Heart left ventricle (tissue), 16 donors: Measurements from ENCODE around the gene LARP4B. TPM values are rescaled to one million over a fixed set of nuclear protein-coding genes. Genes with fewer than 3 reads are reported as not detected.

Experiments used
- ATAC-seq, 4 donors: fragments of 200-7000 bp; cut with Tn5 transposase; one replicate each; pipeline ENCODE4 v1.9.1; 2020 to 2022; ENCODE audit warnings: moderate library complexity in 4 of 4, mild to moderate bottlenecking in 3 of 4, moderate number of reproducible peaks in 1 of 4
- DNase-seq, 5 donors: peaks; one replicate each; pipeline ENCODE4 v3.0.0-alpha.2; 2020
- H3K27ac ChIP-seq, 12 donors: fragments of 200-600 bp; sonication (generic) in 4 of 12; one replicate each; pipeline versions ENCODE4 v1.5.0 to v1.8.0; 2016 to 2022; ENCODE audit warnings: mild to moderate bottlenecking in 2 of 12
- H3K27me3 ChIP-seq, 9 donors: fragments of 200-600 bp; sonication (generic) in 2 of 9; one replicate each; pipeline versions ENCODE4 v1.5.1 to v1.8.0; 2016 to 2022; ENCODE audit warnings: mild to moderate bottlenecking in 3 of 9
- H3K36me3 ChIP-seq, 9 donors: fragments of 200-600 bp; sonication (generic) in 2 of 9; one replicate each; pipeline versions ENCODE4 v1.5.0 to v1.8.0; 2018 to 2022; ENCODE audit warnings: mild to moderate bottlenecking in 2 of 9
- H3K4me1 ChIP-seq, 12 donors: fragments of 200-600 bp; sonication (generic) in 4 of 12; one replicate each; pipeline versions ENCODE4 v1.5.0 to v1.8.0; 2016 to 2022; ENCODE audit warnings: mild to moderate bottlenecking in 3 of 12
- H3K4me3 ChIP-seq, 12 donors: fragments of 200-600 bp; sonication (generic) in 4 of 12; one replicate each; pipeline versions ENCODE4 v1.5.0 to v1.8.0; 2017 to 2022; ENCODE audit warnings: mild to moderate bottlenecking in 9 of 12, moderate library complexity in 4 of 12
- H3K9me3 ChIP-seq, 12 donors: fragments of 200-600 bp; sonication (generic) in 4 of 12; one replicate each; pipeline versions ENCODE4 v1.5.0 to v1.8.0; 2016 to 2022; ENCODE audit warnings: mild to moderate bottlenecking in 1 of 12
- POLR2A ChIP-seq, 2 donors: fragments of 450-650 bp; IDR thresholded peaks; one replicate each; pipeline ENCODE4 v1.6.1; 2017; ENCODE audit warnings: antibody characterized with exemption in 2 of 2, mild to moderate bottlenecking in 2 of 2, moderate library complexity in 2 of 2
- WGBS, 4 donors: extraction: QIAGEN DNeasy Blood & Tissue Kit in 2 of 4; methylation state at CpG; one replicate each; pipeline versions ENCODE4 v1.1.5 to v1.1.7; 2013 to 2018; 5-methylcytosine and 5-hydroxymethylcytosine counted together
- intact Hi-C, 10 donors: fragments of 100-400 bp; cut with DNase I; formaldehyde crosslinking; loops; one replicate each; pipeline versions ENCODE4 v1.11.1 to v1.14.2; 2022
- polyA plus RNA-seq, 2 donors: library from polyadenylated mRNA; stranded (reverse); fragments of 200-250 nt; gene quantifications; one replicate each; pipeline ENCODE4 v1.2.3, GENCODE V29; 2013
- total RNA-seq, 9 donors: library from RNA; depleted of rRNA in 2 of 9; stranded (reverse); fragments of >200 nt in 2 of 9; fragmentation: NEBNext Ultra II Directional in 3 of 9; extraction: Animal tissue kit (Norgen Biotek cat#: 25700) in 3 of 9; gene quantifications; one replicate each; pipeline versions ENCODE4 v1.1.0 to v1.2.4, GENCODE V29; 2016 to 2023
- TF ChIP-seq, protein P1 (sequence below), 12 donors: fragments of 200-600 bp; sonication (generic) in 4 of 12; IDR thresholded peaks; one replicate each; pipeline versions ENCODE4 v1.5.0 to v1.8.0; 2018 to 2022; ENCODE audit warnings: antibody characterized with exemption in 12 of 12, mild to moderate bottlenecking in 5 of 12
- donor health status: ischemic (EF 13 %, LVEDD 7.1; RV severe dilation, severe dysfunction).
- donor health status: healthy with polysubstance abuse.
- donor health status: DM: no; HTN: yes; CAD: no.
- donor health status: DM: no; HTN: no; CAD: no.
- donor health status: ischemic (EF 25% LVEDD 6.9; RV normal size, moderate dysfunction).
- donor health status: ischemic (EF 25% LVEDD 5.7; RV mildly dilated, moderate dysfunction).
- donor health status: healthy.
- donor health status: DM: yes; HTN: yes; CAD: no.
- donor health status: ischemic (EF 35%, LVEDD 5.7; RV mildly dilated, moderate dysfunction).
- donor health status: nonischemic (EF 11% LVEDD 7.7; RV severe dilation, severe dysfunction).
- donor health status: DM: yes; HTN: yes; CAD: no.
- donor health status: PGD.
- donor health status: ischemic (EF 29% LVEDD 5.4; RV normal size, mild dysfunction).
- donor health status: nonischemic (EF 23%, LVEDD 6.1; RV moderate dilation, normal function).

The LARP4B gene
- total and polyA plus RNA-seq, 11 donors = 20.1 to 81.1 (median 63.0) TPM

DNA sequence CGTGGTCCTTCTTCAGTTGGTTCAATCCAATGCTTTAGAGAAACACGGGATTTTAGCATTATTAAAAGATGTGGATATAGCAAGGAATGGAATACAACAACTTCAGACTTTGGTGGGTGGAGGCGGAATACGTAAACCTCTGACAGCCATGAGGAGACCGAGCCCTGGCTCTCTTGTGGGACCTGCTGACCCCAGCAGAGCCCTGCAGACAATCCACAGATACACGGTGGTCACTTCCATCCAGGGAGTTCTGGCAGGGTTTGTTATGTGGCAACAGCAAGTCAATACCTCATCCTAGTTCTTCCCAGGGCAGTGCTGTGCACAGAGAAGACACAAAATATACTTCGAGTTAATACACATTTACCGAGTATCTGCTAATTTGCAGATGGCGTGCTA lies 123.5 kb downstream of the LARP4B start:
- intact Hi-C loops = no loop called here

GRCh38 chr10:807163-807957 lies 124.1 kb downstream of the LARP4B start:
- WGBS, 4 donors = 89 to 94% (median 94%) methylated on average over 21 to 30 of the region's 30 CpGs
- DNase-seq (no peak), ATAC-seq (no peak)
- Histone ChIP-seq H3K27me3 (no peaks in the 10 kb centered on the region), H3K27ac (no peak overlapping the region), H3K4me1 (peaks cover 0 to 24% (median 2%) of the 10 kb centered on the region in 12 donors), H3K9me3 (no peaks in the 10 kb centered on the region), H3K36me3 (peaks cover 0 to 65% (median 53%) of the 10 kb centered on the region in 9 donors), H3K4me3 (no peak overlapping the region)
- no peak for TF ChIP-seq POLR2A (IDR thresholded peaks at IDR 0.05)
- TF ChIP-seq, protein P1, sequence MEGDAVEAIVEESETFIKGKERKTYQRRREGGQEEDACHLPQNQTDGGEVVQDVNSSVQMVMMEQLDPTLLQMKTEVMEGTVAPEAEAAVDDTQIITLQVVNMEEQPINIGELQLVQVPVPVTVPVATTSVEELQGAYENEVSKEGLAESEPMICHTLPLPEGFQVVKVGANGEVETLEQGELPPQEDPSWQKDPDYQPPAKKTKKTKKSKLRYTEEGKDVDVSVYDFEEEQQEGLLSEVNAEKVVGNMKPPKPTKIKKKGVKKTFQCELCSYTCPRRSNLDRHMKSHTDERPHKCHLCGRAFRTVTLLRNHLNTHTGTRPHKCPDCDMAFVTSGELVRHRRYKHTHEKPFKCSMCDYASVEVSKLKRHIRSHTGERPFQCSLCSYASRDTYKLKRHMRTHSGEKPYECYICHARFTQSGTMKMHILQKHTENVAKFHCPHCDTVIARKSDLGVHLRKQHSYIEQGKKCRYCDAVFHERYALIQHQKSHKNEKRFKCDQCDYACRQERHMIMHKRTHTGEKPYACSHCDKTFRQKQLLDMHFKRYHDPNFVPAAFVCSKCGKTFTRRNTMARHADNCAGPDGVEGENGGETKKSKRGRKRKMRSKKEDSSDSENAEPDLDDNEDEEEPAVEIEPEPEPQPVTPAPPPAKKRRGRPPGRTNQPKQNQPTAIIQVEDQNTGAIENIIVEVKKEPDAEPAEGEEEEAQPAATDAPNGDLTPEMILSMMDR (IDR thresholded peaks at IDR 0.05) = no peak
- intact Hi-C loops = no loop called here

More for the DNA sequence above, 123.5 kb downstream of the LARP4B start:
- Histone ChIP-seq H3K4me1 (peaks cover 0 to 23% (median 2%) of the 10 kb centered on the region in 12 donors), H3K27me3 (no peaks in the 10 kb centered on the region), H3K27ac (no peak overlapping the region), H3K4me3 (no peak overlapping the region), H3K9me3 (no peaks in the 10 kb centered on the region), H3K36me3 (peaks cover 0 to 71% (median 59%) of the 10 kb centered on the region in 9 donors)
- DNase-seq = no peak
- no peak for ATAC-seq
- WGBS, 4 donors = 88 to 95% (median 93%) methylated on average over 9 of the region's 9 CpGs
- TF ChIP-seq, protein P1 (IDR thresholded peaks at IDR 0.05) = no peak
- TF ChIP-seq POLR2A (IDR thresholded peaks at IDR 0.05) = no peak

GRCh38 chr10:806451-807162 lies 124.9 kb downstream of the LARP4B start:
- intact Hi-C loops = no loop called here
- DNase-seq = no peak

More at GRCh38 chr10:806451-807162, 124.9 kb downstream of the LARP4B start:
- no peak overlapping the region for H3K4me3 ChIP-seq
- 78 to 87% (median 84%) methylated on average over 20 of the region's 20 CpGs for WGBS, 4 donors
- no peaks in the 10 kb centered on the region for H3K27me3 ChIP-seq
- peaks cover 0 to 58% (median 46%) of the 10 kb centered on the region in 9 donors for H3K36me3 ChIP-seq
- peaks cover 0 to 24% (median 2%) of the 10 kb centered on the region in 12 donors for H3K4me1 ChIP-seq
- no peak overlapping the region for H3K27ac ChIP-seq
- TF ChIP-seq, protein P1 (IDR thresholded peaks at IDR 0.05) = no peak
- no peak for TF ChIP-seq POLR2A (IDR thresholded peaks at IDR 0.05)
- no peak for ATAC-seq
- H3K9me3 ChIP-seq = no peaks in the 10 kb centered on the region
